Liver (tissue), 2 donors: ENCODE measurements around the gene MAGI1.

Experiments used
- CTCF ChIP-seq: fragments of 150-350 bp; IDR thresholded peaks from 2 replicates; pipeline ENCODE4 v1.5.1; 2017; ENCODE audit warnings: improper control_type of control experiment, low read depth, low read length; ENCODE audit not compliant: missing input control
- YY1 ChIP-seq: IDR thresholded peaks from 2 replicates; pipeline ENCODE4 v1.6.1; 2016; ENCODE audit warnings: antibody characterized with exemption, mild to moderate bottlenecking
- donor health status: healthy.

GRCh38 chr3:65967451-65967850, 71.3 kb downstream of the MAGI1 start:
- TF ChIP-seq CTCF (no peak), YY1 (no peak)
